Cerebellar nuclear complex (tissue), 1 donor: ENCODE measurements around the gene RBM46.
"Not testable (repeated sequence)": the region's sequence is repeated elsewhere in the genome, so short reads cannot be mapped to it uniquely, and the experiment has no call there.

Source experiments
- DNase-seq, 2 experiments: peaks; one replicate each; lab custom pipeline; 2025; lab: John Stamatoyannopoulos, UW

RBM46 gene

GRCh38 chr4:154838155-154838554 is 57.1 kb downstream of the RBM46 start:
- DNase-seq, result no peak

GRCh38 chr4:154838694-154839093 is 57.6 kb downstream of the RBM46 start:
- no peak for DNase-seq

DNA sequence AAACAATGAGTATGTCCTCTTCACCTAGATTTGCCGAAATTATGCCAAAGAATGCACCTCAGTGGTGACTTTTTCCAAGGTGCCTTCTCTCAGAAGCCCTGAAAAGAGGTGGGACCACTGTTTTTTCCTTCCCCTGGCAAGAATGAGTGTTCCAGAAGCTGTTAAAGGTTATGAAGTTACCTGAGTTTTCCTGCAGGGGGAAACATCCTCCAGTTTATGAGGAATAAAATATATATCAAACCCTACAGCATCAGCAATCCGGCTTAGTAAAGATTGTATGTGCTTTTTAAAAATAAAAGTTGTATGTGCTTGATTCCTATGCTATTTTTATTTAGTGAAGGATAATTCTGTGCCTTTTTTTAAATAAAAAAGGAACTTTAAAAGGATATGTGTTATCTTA is 73.3 kb downstream of the RBM46 start:
- DNase-seq, result no peak

GRCh38 chr4:154858166-154858565 is 77.1 kb downstream of the RBM46 start:
- DNase-seq, result no peak

DNA sequence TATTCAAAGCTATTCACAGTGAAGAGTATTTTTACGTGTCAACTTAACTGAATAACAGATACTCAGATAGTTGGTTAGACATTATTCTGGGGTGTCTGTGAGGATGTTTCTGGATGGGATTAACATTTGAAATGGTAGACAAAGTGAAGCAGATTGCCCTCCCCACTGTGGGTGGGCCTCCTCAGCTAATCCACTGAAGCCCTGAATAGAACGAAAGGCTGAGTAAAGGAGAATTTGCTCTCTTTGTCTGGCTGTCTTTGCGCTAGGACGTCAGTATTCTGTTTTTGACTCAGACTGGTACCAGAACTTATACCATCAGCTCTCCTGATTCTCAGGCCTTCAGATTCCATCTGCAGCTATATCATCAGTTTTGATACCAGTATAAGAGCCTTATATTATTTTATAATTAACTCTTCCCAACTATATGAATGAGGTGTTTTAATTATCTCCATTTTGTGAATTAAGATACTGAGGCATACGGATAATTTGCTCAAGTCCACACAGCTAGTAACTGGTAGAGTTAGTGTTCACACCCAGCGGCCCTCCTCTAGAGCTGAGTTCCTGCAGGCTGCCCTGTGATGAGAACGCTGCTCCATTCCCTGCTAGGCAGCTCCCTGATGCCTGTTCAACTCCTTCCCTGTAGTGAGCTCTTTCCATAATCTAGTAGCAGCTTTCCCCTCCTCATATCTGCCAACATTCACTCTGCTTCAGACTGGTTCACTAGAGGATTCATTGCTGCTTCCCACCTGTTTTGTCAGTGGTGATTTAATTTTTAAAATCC is 87.5 kb downstream of the RBM46 start:
- DNase-seq, result no peak

DNA sequence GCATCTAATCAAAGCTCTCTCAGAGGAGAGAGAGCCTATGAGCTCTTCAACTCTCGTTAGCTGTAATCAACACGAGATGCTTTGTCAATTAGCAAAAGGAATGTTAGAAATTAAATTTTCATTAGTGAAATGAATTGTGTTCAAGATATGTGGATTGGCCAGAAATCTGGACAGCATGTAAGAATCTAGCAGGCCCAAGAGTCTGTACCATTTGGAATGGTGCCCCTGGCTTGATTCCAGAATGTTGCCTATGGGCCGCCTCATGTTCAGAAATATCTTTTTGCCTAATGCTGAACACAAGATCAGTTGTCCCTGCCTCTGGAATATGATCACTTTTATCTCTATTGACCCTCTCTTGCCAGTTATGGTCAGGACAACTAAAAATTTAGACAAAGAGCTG is 88.2 kb downstream of the RBM46 start:
- DNase-seq, result no peak

DNA sequence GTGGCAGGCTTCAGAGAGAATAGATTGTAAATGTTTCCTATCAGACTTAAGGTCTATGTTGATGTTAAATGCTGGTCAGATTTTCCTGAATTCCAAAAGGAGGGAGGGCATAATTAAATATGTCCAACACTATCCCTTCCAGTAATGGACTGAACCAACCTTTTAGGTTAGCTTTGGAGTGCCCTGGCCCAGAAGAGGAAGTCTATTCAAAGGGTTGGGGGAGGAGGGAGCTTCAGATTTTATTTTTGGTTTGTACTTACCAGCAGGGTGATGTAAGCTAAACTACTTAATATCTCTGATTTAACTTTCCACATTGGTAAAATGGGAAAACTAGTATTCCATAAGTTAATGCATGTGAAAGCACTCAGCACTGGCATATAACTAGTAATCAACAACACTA is 91.1 kb downstream of the RBM46 start:
- DNase-seq, result no peak

GRCh38 chr4:154874049-154874448 is 93.0 kb downstream of the RBM46 start:
- DNase-seq, result not testable (repeated sequence)

DNA sequence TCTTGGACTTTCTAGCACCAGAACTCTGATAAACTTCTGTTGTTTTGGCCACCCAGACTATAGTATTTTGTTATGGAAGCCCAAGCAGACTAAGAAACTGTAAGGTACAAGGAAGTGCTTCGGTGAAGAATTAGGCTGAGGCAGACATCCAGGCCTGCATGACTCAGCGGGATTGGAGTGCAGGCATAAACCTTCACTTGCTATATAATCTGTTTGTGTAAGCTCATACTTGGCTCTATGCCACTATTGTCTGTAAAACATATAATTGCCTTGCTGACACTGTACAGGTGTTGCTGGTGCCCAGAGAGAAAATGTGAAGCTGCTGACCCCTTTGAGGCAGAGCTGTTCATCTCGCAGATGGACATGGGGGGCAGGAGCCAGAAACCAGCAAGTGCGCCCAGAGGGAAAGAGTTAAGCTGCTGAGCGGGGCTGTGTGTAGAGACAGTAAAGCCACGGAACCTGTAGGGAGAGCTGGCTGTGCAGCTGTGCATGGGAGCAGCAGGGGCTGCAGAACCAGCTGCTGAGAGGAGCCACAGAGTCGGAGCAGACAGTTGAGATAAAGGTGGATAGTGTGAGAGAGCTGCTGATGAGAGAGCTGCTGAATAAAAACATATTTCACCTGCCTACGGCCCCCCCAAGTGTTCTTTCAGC is 96.2 kb downstream of the RBM46 start:
- no peak for DNase-seq
